Measurements from ENCODE around the gene INCA1. TPM values are rescaled to one million over a fixed set of nuclear protein-coding genes. Genes with fewer than 3 reads are reported as not detected.

The INCA1 gene
- total and polyA plus RNA-seq, 2 of the 13 experiments (the other 11 are each of a cell fraction or from before 2014, with no cell fraction given) = 0.93 to 2.6 TPM

DNA sequence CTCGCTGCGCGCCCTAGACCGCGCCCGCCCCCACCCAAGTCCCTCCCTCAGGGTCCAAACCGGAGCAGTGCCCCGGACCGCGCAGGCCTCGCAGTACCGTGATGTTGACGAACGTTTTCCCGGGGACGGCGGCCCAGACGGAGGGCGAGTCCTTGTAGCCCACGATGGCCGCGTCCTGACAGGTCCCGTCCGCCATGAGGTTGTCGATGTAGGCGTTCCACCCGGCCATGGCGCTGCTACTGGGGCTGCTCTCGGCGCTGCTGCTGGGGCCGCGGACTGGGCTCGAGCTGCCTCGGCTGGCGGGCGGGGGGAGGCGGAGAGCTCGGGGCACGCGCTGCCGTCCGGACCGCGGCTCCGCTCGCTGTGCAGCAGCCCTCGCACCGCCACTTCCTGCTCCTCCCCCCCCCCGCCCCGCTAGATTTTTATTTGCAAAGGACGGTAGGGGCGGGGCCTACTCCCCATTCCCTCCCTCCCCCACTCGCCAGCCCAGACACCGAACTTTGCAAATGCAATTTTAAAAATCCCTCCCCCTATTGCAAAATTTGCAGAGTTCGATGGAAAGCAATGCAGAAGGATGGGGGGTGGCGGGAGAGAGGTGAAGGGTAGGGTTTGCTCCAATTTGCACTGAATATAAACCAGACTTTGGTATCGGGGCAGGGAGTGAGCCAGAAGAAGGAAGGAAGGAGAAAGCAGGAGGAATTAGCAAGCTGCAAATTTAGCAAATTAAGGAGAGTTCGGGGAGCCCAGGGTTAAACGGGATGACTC lies 49.0 kb downstream of the INCA1 start, which contains the start of gene PFN1 (continued):
- TF ChIP-seq ATF7 (IDR thresholded peaks at IDR 0.05) (no peak), ATF7 (CRISPR knock-in tag; IDR thresholded peaks at IDR 0.05) (peak; percentile 76), SPEN (CRISPR knock-in tag; IDR thresholded peaks at IDR 0.05; ENCODE audit: low read depth) (peak; percentile 62), GLI4 (CRISPR knock-in tag; IDR thresholded peaks at IDR 0.05; ENCODE audit: borderline replicate concordance) (peak; percentile 63; the same call in 1 of the 2 replicates), SP4 (CRISPR knock-in tag; IDR thresholded peaks at IDR 0.05) (peak; percentile 32; the same call in 1 of the 2 replicates), MIXL1 (CRISPR knock-in tag; IDR thresholded peaks at IDR 0.05) (no peak), KMT2A (CRISPR knock-in tag; IDR thresholded peaks at IDR 0.05) (peak; percentile 43; the same call in 1 of the 2 replicates), SP5 (CRISPR knock-in tag; IDR thresholded peaks at IDR 0.05; ENCODE audit: borderline replicate concordance, low read depth) (peak; percentile 83), NCOR1 (IDR thresholded peaks at IDR 0.05; ENCODE audit: borderline replicate concordance, low read length) (peak; percentile 83; the same call in 1 of the 2 replicates), TAF1 (CRISPR knock-in tag; IDR thresholded peaks at IDR 0.05) (peak; percentile 81), NFYB (CRISPR knock-in tag; IDR thresholded peaks at IDR 0.05) (0 out of 2 replicates have a peak, but pooled peaks have one; percentile 7), MBD4 (IDR thresholded peaks at IDR 0.05; ENCODE audit: borderline replicate concordance, low read length) (no peak), ARNTL (CRISPR knock-in tag; IDR thresholded peaks at IDR 0.05) (no peak; the same call in 1 of the 2 replicates), POLR2A (IDR thresholded peaks at IDR 0.05; ENCODE audit: insufficient read depth in 1 of 2, low read depth in 2 of 2, low read length in 2 of 2) (peak; percentile 72 to 87; a peak in 3 of 4 replicates), NKX3-1 (CRISPR knock-in tag; IDR thresholded peaks at IDR 0.05) (0 out of 2 replicates have a peak, but pooled peaks have one; percentile 26)
- TF ChIP-seq, protein P1, sequence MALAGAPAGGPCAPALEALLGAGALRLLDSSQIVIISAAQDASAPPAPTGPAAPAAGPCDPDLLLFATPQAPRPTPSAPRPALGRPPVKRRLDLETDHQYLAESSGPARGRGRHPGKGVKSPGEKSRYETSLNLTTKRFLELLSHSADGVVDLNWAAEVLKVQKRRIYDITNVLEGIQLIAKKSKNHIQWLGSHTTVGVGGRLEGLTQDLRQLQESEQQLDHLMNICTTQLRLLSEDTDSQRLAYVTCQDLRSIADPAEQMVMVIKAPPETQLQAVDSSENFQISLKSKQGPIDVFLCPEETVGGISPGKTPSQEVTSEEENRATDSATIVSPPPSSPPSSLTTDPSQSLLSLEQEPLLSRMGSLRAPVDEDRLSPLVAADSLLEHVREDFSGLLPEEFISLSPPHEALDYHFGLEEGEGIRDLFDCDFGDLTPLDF (CRISPR knock-in tag; IDR thresholded peaks at IDR 0.05) = 0 out of 2 replicates have a peak, but pooled peaks have one; percentile 6
- TF ChIP-seq, protein P2, sequence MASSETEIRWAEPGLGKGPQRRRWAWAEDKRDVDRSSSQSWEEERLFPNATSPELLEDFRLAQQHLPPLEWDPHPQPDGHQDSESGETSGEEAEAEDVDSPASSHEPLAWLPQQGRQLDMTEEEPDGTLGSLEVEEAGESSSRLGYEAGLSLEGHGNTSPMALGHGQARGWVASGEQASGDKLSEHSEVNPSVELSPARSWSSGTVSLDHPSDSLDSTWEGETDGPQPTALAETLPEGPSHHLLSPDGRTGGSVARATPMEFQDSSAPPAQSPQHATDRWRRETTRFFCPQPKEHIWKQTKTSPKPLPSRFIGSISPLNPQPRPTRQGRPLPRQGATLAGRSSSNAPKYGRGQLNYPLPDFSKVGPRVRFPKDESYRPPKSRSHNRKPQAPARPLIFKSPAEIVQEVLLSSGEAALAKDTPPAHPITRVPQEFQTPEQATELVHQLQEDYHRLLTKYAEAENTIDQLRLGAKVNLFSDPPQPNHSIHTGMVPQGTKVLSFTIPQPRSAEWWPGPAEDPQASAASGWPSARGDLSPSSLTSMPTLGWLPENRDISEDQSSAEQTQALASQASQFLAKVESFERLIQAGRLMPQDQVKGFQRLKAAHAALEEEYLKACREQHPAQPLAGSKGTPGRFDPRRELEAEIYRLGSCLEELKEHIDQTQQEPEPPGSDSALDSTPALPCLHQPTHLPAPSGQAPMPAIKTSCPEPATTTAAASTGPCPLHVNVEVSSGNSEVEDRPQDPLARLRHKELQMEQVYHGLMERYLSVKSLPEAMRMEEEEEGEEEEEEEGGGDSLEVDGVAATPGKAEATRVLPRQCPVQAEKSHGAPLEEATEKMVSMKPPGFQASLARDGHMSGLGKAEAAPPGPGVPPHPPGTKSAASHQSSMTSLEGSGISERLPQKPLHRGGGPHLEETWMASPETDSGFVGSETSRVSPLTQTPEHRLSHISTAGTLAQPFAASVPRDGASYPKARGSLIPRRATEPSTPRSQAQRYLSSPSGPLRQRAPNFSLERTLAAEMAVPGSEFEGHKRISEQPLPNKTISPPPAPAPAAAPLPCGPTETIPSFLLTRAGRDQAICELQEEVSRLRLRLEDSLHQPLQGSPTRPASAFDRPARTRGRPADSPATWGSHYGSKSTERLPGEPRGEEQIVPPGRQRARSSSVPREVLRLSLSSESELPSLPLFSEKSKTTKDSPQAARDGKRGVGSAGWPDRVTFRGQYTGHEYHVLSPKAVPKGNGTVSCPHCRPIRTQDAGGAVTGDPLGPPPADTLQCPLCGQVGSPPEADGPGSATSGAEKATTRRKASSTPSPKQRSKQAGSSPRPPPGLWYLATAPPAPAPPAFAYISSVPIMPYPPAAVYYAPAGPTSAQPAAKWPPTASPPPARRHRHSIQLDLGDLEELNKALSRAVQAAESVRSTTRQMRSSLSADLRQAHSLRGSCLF (CRISPR knock-in tag; IDR thresholded peaks at IDR 0.05; ENCODE audit: borderline replicate concordance) = no peak
- TF ChIP-seq, protein P3, sequence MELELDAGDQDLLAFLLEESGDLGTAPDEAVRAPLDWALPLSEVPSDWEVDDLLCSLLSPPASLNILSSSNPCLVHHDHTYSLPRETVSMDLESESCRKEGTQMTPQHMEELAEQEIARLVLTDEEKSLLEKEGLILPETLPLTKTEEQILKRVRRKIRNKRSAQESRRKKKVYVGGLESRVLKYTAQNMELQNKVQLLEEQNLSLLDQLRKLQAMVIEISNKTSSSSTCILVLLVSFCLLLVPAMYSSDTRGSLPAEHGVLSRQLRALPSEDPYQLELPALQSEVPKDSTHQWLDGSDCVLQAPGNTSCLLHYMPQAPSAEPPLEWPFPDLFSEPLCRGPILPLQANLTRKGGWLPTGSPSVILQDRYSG (CRISPR knock-in tag; IDR thresholded peaks at IDR 0.05) = 0 out of 2 replicates have a peak, but pooled peaks have one; percentile 38
- TF ChIP-seq, protein P4, sequence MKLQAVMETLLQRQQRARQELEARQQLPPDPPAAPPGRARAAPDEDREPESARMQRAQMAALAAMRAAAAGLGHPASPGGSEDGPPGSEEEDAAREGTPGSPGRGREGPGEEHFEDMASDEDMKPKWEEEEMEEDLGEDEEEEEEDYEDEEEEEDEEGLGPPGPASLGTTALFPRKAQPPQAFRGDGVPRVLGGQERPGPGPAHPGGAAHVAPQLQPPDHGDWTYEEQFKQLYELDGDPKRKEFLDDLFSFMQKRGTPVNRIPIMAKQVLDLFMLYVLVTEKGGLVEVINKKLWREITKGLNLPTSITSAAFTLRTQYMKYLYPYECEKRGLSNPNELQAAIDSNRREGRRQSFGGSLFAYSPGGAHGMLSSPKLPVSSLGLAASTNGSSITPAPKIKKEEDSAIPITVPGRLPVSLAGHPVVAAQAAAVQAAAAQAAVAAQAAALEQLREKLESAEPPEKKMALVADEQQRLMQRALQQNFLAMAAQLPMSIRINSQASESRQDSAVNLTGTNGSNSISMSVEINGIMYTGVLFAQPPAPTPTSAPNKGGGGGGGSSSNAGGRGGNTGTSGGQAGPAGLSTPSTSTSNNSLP (IDR thresholded peaks at IDR 0.05; ENCODE audit: low read depth, low read length) = peak; percentile 9; the same call in 1 of the 2 replicates
- TF ChIP-seq, protein P5, sequence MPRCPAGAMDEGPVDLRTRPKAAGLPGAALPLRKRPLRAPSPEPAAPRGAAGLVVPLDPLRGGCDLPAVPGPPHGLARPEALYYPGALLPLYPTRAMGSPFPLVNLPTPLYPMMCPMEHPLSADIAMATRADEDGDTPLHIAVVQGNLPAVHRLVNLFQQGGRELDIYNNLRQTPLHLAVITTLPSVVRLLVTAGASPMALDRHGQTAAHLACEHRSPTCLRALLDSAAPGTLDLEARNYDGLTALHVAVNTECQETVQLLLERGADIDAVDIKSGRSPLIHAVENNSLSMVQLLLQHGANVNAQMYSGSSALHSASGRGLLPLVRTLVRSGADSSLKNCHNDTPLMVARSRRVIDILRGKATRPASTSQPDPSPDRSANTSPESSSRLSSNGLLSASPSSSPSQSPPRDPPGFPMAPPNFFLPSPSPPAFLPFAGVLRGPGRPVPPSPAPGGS (CRISPR knock-in tag; IDR thresholded peaks at IDR 0.05) = peak; percentile 93

Measured in HepG2 (cell line).